Stomach (tissue), 4 donors: Measurements from ENCODE around the gene GDNF.

Experiments
- EP300 ChIP-seq: sonication (generic); formaldehyde crosslinking; IDR thresholded peaks from one replicate; pipeline ENCODE4 v1.6.1; 2017; ENCODE audit warnings: antibody characterized with exemption
- POLR2A ChIP-seq, 4 donors: fragments of 450-650 bp; IDR thresholded peaks; one replicate each; pipeline ENCODE4 v1.6.1; 2016; ENCODE audit warnings: antibody characterized with exemption in 4 of 4, control low read depth in 2 of 4, mild to moderate bottlenecking in 1 of 4, moderate library complexity in 1 of 4
- POLR2AphosphoS5 ChIP-seq, 3 donors: sonication (generic); formaldehyde crosslinking; IDR thresholded peaks; one replicate each; pipeline ENCODE4 v1.6.1; 2016; ENCODE audit warnings: antibody characterized with exemption in 3 of 3
- TF ChIP-seq, protein P1 (sequence below), 7 experiments: fragments of 450-650 bp in 4 of 7; fragments of 200-600 bp in 3 of 7; sonication (generic) in 3 of 7; IDR thresholded peaks; one replicate each; pipeline ENCODE4 v1.5.1; 2016 to 2019; ENCODE audit warnings: antibody characterized with exemption in 7 of 7, control low read depth in 2 of 7, mild to moderate bottlenecking in 1 of 7

DNA sequence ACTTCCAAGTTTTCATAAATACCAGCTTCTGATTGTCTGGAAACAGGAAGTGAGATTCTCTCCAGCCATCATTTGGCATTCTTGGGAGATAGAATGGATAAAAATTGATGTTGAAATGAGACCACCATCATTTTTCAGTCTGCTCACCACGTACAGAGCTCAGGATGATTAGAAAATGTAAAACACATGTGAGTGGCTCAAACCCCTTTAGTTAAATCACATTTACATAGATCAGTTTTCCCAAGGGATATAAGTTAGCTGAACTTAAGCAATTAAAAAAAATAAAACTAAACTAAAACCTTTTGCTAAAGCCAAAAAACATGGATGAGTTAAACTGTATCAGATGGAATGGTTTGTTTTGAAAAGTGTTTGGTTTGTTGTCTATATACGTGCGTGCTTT, 37.1 kb upstream of the GDNF start:
- TF ChIP-seq, protein P1, sequence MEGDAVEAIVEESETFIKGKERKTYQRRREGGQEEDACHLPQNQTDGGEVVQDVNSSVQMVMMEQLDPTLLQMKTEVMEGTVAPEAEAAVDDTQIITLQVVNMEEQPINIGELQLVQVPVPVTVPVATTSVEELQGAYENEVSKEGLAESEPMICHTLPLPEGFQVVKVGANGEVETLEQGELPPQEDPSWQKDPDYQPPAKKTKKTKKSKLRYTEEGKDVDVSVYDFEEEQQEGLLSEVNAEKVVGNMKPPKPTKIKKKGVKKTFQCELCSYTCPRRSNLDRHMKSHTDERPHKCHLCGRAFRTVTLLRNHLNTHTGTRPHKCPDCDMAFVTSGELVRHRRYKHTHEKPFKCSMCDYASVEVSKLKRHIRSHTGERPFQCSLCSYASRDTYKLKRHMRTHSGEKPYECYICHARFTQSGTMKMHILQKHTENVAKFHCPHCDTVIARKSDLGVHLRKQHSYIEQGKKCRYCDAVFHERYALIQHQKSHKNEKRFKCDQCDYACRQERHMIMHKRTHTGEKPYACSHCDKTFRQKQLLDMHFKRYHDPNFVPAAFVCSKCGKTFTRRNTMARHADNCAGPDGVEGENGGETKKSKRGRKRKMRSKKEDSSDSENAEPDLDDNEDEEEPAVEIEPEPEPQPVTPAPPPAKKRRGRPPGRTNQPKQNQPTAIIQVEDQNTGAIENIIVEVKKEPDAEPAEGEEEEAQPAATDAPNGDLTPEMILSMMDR (IDR thresholded peaks at IDR 0.05), result no peak
- no peak for TF ChIP-seq POLR2AphosphoS5 (IDR thresholded peaks at IDR 0.05)
- TF ChIP-seq POLR2A (IDR thresholded peaks at IDR 0.05), result no peak
- no peak for TF ChIP-seq EP300
